ENCODE measurements around the gene AKAP8.

Gene AKAP8

DNA sequence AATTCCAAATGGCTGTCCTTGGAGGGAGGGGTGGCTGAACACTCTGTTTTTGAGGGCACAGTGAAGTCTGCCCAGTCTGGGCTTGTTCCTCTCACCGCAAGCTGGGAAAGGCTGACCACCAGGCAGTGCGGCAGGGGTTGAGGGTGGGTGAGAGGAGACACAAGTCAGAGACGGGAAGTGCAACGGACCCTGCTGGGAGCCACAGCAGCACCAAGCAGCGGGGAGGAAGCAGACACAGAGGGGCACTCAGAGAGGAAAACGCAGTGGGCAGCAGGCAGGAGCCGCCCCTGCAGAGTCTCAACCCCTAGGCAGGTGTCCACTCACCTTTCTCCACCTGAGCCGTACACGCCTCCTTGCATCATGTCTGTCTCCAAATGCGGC is 23.6 kb upstream of the AKAP8 start:
- TF ChIP-seq EZH2phosphoT487 (IDR thresholded peaks at IDR 0.05; ENCODE audit: low read depth) (no peak), CTCF (IDR thresholded peaks at IDR 0.05; ENCODE audit: low read depth, low read length) (no peak)
- Histone ChIP-seq H3K79me2 (ENCODE audit: low read length) (peaks cover 78% of the 10 kb centered on the region), H3K4me3 (ENCODE audit: low read length) (no peak overlapping the region), H3K9ac (ENCODE audit: low read length) (no peak overlapping the region), H3K27ac (ENCODE audit: low read length) (no peak overlapping the region), H3K27me3 (ENCODE audit: low read depth, low read length) (no peaks in the 10 kb centered on the region), H2AFZ (ENCODE audit: low read depth, low read length) (no peak overlapping the region), H4K20me1 (ENCODE audit: insufficient read depth, low read length) (peaks cover 58% of the 10 kb centered on the region), H3K9me3 (ENCODE audit: insufficient read depth, low read length) (no peaks in the 10 kb centered on the region), H3K4me1 (ENCODE audit: low read length) (peaks cover 2% of the 10 kb centered on the region; the same call in 1 of the 2 replicates), H3K4me2 (ENCODE audit: low read length) (no peak overlapping the region), H3K36me3 (replicated peaks; ENCODE audit: low read depth, low read length) (peaks cover 49% of the 10 kb centered on the region)

DNA sequence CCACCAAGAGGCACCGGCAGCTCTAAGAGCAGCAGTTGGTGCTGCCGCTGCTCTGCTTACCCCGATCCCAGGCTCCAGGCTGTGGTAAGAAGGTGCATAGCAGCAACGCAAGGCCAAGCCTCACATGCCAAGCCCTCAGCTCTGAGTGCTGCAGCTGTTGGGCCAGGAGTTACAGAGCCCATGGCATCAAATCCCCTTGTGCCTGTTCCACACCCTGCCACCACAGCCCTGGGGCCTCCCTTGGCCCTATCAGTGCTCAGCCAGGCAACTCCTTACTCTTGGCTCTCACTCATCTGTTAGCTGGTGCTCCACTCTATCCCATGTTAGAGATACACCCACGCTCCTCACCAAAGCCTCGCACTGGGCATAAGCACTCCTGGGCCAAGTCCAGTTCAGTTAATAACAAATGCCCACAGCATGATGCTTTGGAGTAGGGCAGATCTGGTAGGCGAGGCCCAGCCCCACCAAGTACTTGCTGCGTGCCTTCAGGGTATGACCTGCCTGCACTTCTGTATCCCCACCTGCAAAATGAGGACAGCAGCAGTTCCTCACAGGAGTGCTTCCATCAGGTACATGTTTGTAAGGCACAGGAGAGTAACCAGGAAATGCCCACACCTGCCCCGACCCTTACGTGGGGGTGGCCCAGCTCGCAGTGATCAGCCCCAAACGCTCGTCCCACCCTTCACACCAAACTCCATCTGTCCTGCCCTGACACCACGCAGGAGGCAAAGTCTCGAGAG is 23.0 kb upstream of the AKAP8 start:
- Histone ChIP-seq H3K9ac (ENCODE audit: low read length) (no peak overlapping the region), H3K79me2 (ENCODE audit: low read length) (peaks cover 78% of the 10 kb centered on the region)
- TF ChIP-seq CTCF (IDR thresholded peaks at IDR 0.05; ENCODE audit: low read depth, low read length) (no peak), EZH2phosphoT487 (IDR thresholded peaks at IDR 0.05; ENCODE audit: low read depth) (no peak)

GRCh38 chr19:15401397-15401710 is 21.8 kb upstream of the AKAP8 start:
- peaks cover 57% of the 10 kb centered on the region for H3K36me3 ChIP-seq (replicated peaks; ENCODE audit: low read depth, low read length)
- no peak overlapping the region for H3K27ac ChIP-seq (ENCODE audit: low read length)
- no peak overlapping the region for H3K9ac ChIP-seq (ENCODE audit: low read length)
- peaks cover 69% of the 10 kb centered on the region for H3K79me2 ChIP-seq (ENCODE audit: low read length)
- H3K4me2 ChIP-seq (ENCODE audit: low read length) = no peak overlapping the region
- no peak for TF ChIP-seq CTCF (IDR thresholded peaks at IDR 0.05; ENCODE audit: low read depth, low read length)
- TF ChIP-seq EZH2phosphoT487 (IDR thresholded peaks at IDR 0.05; ENCODE audit: low read depth) = no peak
- H3K4me1 ChIP-seq (ENCODE audit: low read length) = peaks cover 2% of the 10 kb centered on the region; the same call in 1 of the 2 replicates
- H3K9me3 ChIP-seq (ENCODE audit: insufficient read depth, low read length) = no peaks in the 10 kb centered on the region
- no peak overlapping the region for H3K4me3 ChIP-seq (ENCODE audit: low read length)
- H3K27me3 ChIP-seq (ENCODE audit: low read depth, low read length) = no peaks in the 10 kb centered on the region
- H4K20me1 ChIP-seq (ENCODE audit: insufficient read depth, low read length) = peaks cover 44% of the 10 kb centered on the region
- H2AFZ ChIP-seq (ENCODE audit: low read depth, low read length) = no peak overlapping the region

More for the DNA sequence above, 23.0 kb upstream of the AKAP8 start:
- Histone ChIP-seq H3K4me1 (ENCODE audit: low read length) (peaks cover 2% of the 10 kb centered on the region; the same call in 1 of the 2 replicates), H3K27me3 (ENCODE audit: low read depth, low read length) (no peaks in the 10 kb centered on the region), H3K4me3 (ENCODE audit: low read length) (no peak overlapping the region), H3K9me3 (ENCODE audit: insufficient read depth, low read length) (no peaks in the 10 kb centered on the region), H3K36me3 (replicated peaks; ENCODE audit: low read depth, low read length) (peaks cover 50% of the 10 kb centered on the region), H3K4me2 (ENCODE audit: low read length) (no peak overlapping the region), H3K27ac (ENCODE audit: low read length) (no peak overlapping the region), H2AFZ (ENCODE audit: low read depth, low read length) (no peak overlapping the region), H4K20me1 (ENCODE audit: insufficient read depth, low read length) (peaks cover 53% of the 10 kb centered on the region)

DNA sequence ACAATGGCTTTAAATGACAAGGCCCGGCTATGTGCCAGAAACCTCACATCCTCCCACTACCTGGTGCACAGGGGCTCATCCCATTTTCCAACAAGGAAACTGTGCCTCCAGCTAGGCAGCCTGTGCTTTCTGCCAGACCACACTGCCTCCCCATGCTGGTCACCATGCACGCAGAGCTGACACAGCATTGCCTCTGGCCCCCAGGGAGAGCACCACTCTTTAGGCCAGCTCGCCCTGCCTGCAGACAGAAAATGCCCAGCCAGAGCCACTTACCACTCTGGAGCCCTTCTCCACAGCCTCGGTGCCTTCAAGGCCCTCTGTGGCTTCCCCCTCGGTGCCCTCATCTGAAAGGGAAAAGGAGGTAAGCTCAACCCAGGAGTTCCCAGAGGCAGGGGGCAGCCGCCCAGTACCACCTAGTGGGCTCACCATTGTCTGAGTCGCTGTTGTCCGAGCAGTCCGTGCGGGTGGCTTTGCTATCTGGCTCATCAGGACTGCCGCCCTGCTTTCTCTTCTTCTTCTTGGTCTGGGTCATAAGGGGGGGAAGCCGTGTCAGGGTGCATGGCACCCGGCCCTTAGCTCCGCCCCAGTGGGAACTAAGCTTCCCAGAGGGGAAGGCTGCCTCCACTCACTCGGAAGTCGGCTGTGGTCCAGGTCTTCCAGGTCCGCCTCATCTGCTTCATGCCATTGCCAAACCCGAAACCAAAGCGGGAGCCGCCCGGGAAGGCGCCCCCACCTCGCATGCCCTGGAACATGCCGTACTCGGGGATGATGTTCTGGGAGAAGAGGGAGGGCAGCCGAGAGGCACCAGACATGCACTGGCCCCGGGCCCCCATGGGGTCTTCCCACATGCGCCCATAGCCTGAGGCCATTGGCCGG is 21.2 kb upstream of the AKAP8 start:
- H3K27ac ChIP-seq (ENCODE audit: low read length) = no peak overlapping the region
- H3K4me2 ChIP-seq (ENCODE audit: low read length) = no peak overlapping the region
- H3K4me1 ChIP-seq (ENCODE audit: low read length) = peaks cover 2% of the 10 kb centered on the region; the same call in 1 of the 2 replicates
- no peaks in the 10 kb centered on the region for H3K9me3 ChIP-seq (ENCODE audit: insufficient read depth, low read length)
- peaks cover 63% of the 10 kb centered on the region for H3K79me2 ChIP-seq (ENCODE audit: low read length)
- H3K9ac ChIP-seq (ENCODE audit: low read length) = no peak overlapping the region
- no peak overlapping the region for H2AFZ ChIP-seq (ENCODE audit: low read depth, low read length)
- no peak overlapping the region for H3K4me3 ChIP-seq (ENCODE audit: low read length)
- peaks cover 59% of the 10 kb centered on the region for H3K36me3 ChIP-seq (replicated peaks; ENCODE audit: low read depth, low read length)
- H4K20me1 ChIP-seq (ENCODE audit: insufficient read depth, low read length) = peaks cover 40% of the 10 kb centered on the region
- no peak for TF ChIP-seq EZH2phosphoT487 (IDR thresholded peaks at IDR 0.05; ENCODE audit: low read depth)
- TF ChIP-seq CTCF (IDR thresholded peaks at IDR 0.05; ENCODE audit: low read depth, low read length) = no peak
- H3K27me3 ChIP-seq (ENCODE audit: low read depth, low read length) = no peaks in the 10 kb centered on the region
